K562 (cell line): Measurements from ENCODE around the gene MSRB3.

Experiments used
- ARID2 ChIP-seq: fragments of 450-650 bp; IDR thresholded peaks from 2 replicates; pipeline ENCODE4 v1.6.1; 2017; ENCODE audit warnings: antibody characterized with exemption, mild to moderate bottlenecking
- ARID3B ChIP-seq: fragments of 250-450 bp; sonication (Bioruptor Pico); IDR thresholded peaks from 2 replicates; pipeline ENCODE4 v1.4.0; 2020; ENCODE audit warnings: borderline replicate concordance
- CTCF ChIP-seq, 3 experiments: IDR thresholded peaks in 2 of 3; conservative IDR thresholded peaks in 1 of 3; 2 replicates each; pipeline ENCODE4 v1.5.1; 2011 to 2012; ENCODE audit warnings: low read length in 3 of 3, mild to moderate bottlenecking in 3 of 3, control low read depth in 2 of 3, improper control_type of control experiment in 1 of 3, inconsistent platforms in 1 of 3, low read depth in 1 of 3, mixed read lengths in 1 of 3, moderate library complexity in 1 of 3; ENCODE audit not compliant: insufficient read depth in 2 of 3
- ESRRB ChIP-seq: fragments of 250-450 bp; sonication (Bioruptor Pico); IDR thresholded peaks from 2 replicates; pipeline ENCODE4 v1.5.0; 2020; ENCODE audit warnings: mild to moderate bottlenecking, moderate library complexity, borderline replicate concordance
- HCFC1 ChIP-seq: IDR thresholded peaks from 2 replicates; pipeline ENCODE4 v1.6.1; 2012; ENCODE audit warnings: low read depth, low read length, improper control_type of control experiment
- HDAC2 ChIP-seq: fragments of 450-650 bp; IDR thresholded peaks from 2 replicates; pipeline ENCODE4 v1.6.1; 2016; ENCODE audit warnings: mild to moderate bottlenecking
- JUN ChIP-seq, 2 experiments: sonication (generic) in 1 of 2; formaldehyde crosslinking in 1 of 2; IDR thresholded peaks; 2 replicates each; pipeline versions ENCODE4 v1.6.1 to v1.8.0; 2012 to 2022; ENCODE audit warnings: borderline replicate concordance in 2 of 2, mild to moderate bottlenecking in 2 of 2, improper control_type of control experiment in 1 of 2, low read depth in 1 of 2, low read length in 1 of 2, missing genetic modification reagents in 1 of 2
- MEF2A ChIP-seq: IDR thresholded peaks from 2 replicates; pipeline ENCODE4 v1.6.1; 2011; ENCODE audit warnings: low read depth, mild to moderate bottlenecking, low read length, moderate library complexity; ENCODE audit not compliant: control insufficient read depth
- TF ChIP-seq, protein P1 (sequence below): fragments of 250-450 bp; sonication (Bioruptor Pico); IDR thresholded peaks from 2 replicates; pipeline ENCODE4 v1.8.0; 2021; ENCODE audit warnings: mild to moderate bottlenecking, moderate library complexity

GRCh38 chr12:65392491-65392890, 114.0 kb downstream of the MSRB3 start:
- TF ChIP-seq ESRRB (CRISPR knock-in tag) (no peak), CTCF (IDR thresholded peaks at IDR 0.05 in 2 of 3, conservative IDR thresholded peaks at IDR 0.05 in 1 of 3; ENCODE audit: insufficient read depth in 2 of 3, low read depth in 1 of 3, low read length in 3 of 3) (no peak), MEF2A (no peak), ARID3B (CRISPR knock-in tag) (no peak), ARID2 (no peak), JUN (IDR thresholded peaks at IDR 0.05; ENCODE audit: borderline replicate concordance, low read depth, low read length) (no peak), JUN (CRISPR knock-in tag; IDR thresholded peaks at IDR 0.05; ENCODE audit: borderline replicate concordance) (no peak), HDAC2 (no peak), HCFC1 (no peak)
- TF ChIP-seq, protein P1, sequence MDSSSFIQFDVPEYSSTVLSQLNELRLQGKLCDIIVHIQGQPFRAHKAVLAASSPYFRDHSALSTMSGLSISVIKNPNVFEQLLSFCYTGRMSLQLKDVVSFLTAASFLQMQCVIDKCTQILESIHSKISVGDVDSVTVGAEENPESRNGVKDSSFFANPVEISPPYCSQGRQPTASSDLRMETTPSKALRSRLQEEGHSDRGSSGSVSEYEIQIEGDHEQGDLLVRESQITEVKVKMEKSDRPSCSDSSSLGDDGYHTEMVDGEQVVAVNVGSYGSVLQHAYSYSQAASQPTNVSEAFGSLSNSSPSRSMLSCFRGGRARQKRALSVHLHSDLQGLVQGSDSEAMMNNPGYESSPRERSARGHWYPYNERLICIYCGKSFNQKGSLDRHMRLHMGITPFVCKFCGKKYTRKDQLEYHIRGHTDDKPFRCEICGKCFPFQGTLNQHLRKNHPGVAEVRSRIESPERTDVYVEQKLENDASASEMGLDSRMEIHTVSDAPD (CRISPR knock-in tag), result no peak
